Measurements from ENCODE around the gene ARHGAP40.

DNA sequence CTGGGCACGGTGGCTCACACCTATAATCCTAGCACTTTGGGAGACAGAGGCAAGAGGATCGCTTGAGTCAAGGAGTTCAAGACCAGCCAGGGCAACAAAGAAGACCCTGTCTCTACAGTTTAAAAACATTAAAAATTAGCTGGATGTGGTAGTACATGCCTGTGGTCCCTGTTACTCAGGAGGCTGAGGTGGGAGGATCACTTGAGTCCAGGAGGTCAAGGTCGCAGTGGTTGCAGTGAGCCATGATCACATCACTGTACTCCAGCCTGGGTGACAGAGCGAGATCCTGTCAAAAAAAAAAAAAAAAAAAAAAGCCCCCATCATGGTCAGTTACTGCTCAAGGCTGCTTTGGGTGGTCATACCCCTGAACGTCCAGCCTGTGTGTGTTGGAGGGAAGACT, 55.8 kb downstream of the ARHGAP40 start:
- TF ChIP-seq, protein P1, sequence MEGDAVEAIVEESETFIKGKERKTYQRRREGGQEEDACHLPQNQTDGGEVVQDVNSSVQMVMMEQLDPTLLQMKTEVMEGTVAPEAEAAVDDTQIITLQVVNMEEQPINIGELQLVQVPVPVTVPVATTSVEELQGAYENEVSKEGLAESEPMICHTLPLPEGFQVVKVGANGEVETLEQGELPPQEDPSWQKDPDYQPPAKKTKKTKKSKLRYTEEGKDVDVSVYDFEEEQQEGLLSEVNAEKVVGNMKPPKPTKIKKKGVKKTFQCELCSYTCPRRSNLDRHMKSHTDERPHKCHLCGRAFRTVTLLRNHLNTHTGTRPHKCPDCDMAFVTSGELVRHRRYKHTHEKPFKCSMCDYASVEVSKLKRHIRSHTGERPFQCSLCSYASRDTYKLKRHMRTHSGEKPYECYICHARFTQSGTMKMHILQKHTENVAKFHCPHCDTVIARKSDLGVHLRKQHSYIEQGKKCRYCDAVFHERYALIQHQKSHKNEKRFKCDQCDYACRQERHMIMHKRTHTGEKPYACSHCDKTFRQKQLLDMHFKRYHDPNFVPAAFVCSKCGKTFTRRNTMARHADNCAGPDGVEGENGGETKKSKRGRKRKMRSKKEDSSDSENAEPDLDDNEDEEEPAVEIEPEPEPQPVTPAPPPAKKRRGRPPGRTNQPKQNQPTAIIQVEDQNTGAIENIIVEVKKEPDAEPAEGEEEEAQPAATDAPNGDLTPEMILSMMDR (IDR thresholded peaks at IDR 0.05; ENCODE audit: low read length), result no peak
- TF ChIP-seq EZH2 (IDR thresholded peaks at IDR 0.05; ENCODE audit: borderline replicate concordance, low read length), result no peak

Data from OCI-LY1 (cell line).